ENCODE measurements around the gene RCOR1.

- TF ChIP-seq CTCF (IDR thresholded peaks at IDR 0.05; ENCODE audit: insufficient read depth, low read length) (no peak), REST (IDR thresholded peaks at IDR 0.05; ENCODE audit: insufficient replicate concordance, low read depth) (no peak), POLR2AphosphoS5 (IDR thresholded peaks at IDR 0.05; ENCODE audit: low read depth) (no peak), GABPA (IDR thresholded peaks at IDR 0.05; ENCODE audit: low read depth) (no peak)
These were observed 75.3 kb downstream of the RCOR1 start for GRCh38 chr14:102667703-102668102.

All from HL-60 (cell line).